H1 (cell line): Measurements from ENCODE around the gene SV2A. TPM values are rescaled to one million over a fixed set of nuclear protein-coding genes. Genes with fewer than 3 reads are reported as not detected.
A peak's percentile ranks its signal among the peaks of the same experiment; 100 is the strongest.

Experiments
- CTCF ChIA-PET: fragments of 300-600 bp; sonication (Branson Sonifier 250); formaldehyde crosslinking; loops from one replicate; lab custom pipeline; 2021; ENCODE audit not compliant: partially characterized antibody; lab: Charles Lee
- POLR2A ChIA-PET: fragments of 300-600 bp; sonication (Branson Sonifier 250); formaldehyde crosslinking; loops from one replicate; lab custom pipeline; 2021; ENCODE audit warnings: inconsistent platforms; ENCODE audit not compliant: partially characterized antibody; lab: Charles Lee
- DNase-seq, 2 experiments: peaks; one replicate each; pipeline versions ENCODE4 v3.0.0 to v3.0.0-alpha.2; 2010 to 2022; ENCODE audit warnings: low spot score in 2 of 2, low read depth in 1 of 2, mixed read lengths in 1 of 2
- FAIRE-seq: peaks from 2 replicates; lab custom pipeline; 2011; peaks lifted over from hg19 to GRCh38; lab: Jason Lieb, UNC
- H2AFZ ChIP-seq: 2 replicates; pipeline ENCODE4 v1.8.1; 2012; ENCODE audit warnings: low read length, inconsistent platforms
- H2AK5ac ChIP-seq: 2 replicates; pipeline ENCODE4 v1.6.1; 2013; ENCODE audit warnings: low read depth, low read length
- H2BK120ac ChIP-seq: replicated peaks from 2 replicates; pipeline ENCODE3; 2013; ENCODE audit warnings: low read depth, low read length, inconsistent platforms
- H2BK12ac ChIP-seq: 2 replicates; pipeline ENCODE4 v1.6.1; 2013; ENCODE audit warnings: low read depth, low read length
- H2BK15ac ChIP-seq: 2 replicates; pipeline ENCODE4 v1.6.1; 2013; ENCODE audit warnings: low read length
- H2BK20ac ChIP-seq: 2 replicates; pipeline ENCODE4 v1.6.1; 2013; ENCODE audit warnings: low read length
- H2BK5ac ChIP-seq: 2 replicates; pipeline ENCODE4 v1.6.1; 2013; ENCODE audit warnings: low read depth, low read length
- H3K14ac ChIP-seq: 2 replicates; pipeline ENCODE4 v1.6.1; 2013; ENCODE audit warnings: inconsistent platforms; ENCODE audit not compliant: insufficient read length
- H3K18ac ChIP-seq: 2 replicates; pipeline ENCODE4 v1.6.1; 2013; ENCODE audit warnings: low read length; ENCODE audit errors: extremely low read depth
- H3K23ac ChIP-seq: 2 replicates; pipeline ENCODE4 v1.6.1; 2013; ENCODE audit warnings: inconsistent platforms; ENCODE audit not compliant: insufficient read length
- H3K23me2 ChIP-seq: 2 replicates; pipeline ENCODE4 v1.6.1; 2013; ENCODE audit warnings: low read depth, low read length
- H3K27ac ChIP-seq: 2 replicates; pipeline ENCODE4 v1.6.1; 2011; ENCODE audit warnings: low read depth, low read length, inconsistent platforms
- H3K27me3 ChIP-seq, 4 experiments: replicated peaks in 1 of 4; 1 replicate in 1 of 4; 2 replicates in 3 of 4; pipeline versions ENCODE4 v1.6.1 to v1.8.1; 2011 to 2013; ENCODE audit warnings: low read length in 3 of 4, mild to moderate bottlenecking in 3 of 4, inconsistent platforms in 2 of 4, mixed read lengths in 2 of 4, moderate library complexity in 1 of 4; ENCODE audit not compliant: control insufficient read depth in 3 of 4, insufficient read depth in 3 of 4; ENCODE audit errors: extremely low read depth in 1 of 4
- H3K36me3 ChIP-seq, 4 experiments: 2 replicates each; pipeline versions ENCODE4 v1.6.1 to v1.8.1; 2011 to 2013; ENCODE audit warnings: mild to moderate bottlenecking in 4 of 4, low read length in 3 of 4, moderate library complexity in 2 of 4, control low read depth in 1 of 4, inconsistent platforms in 1 of 4; ENCODE audit not compliant: insufficient read depth in 4 of 4, control insufficient read depth in 2 of 4
- H3K4ac ChIP-seq: replicated peaks from 2 replicates; pipeline ENCODE3; 2013; ENCODE audit warnings: low read length, low read depth, mixed read lengths, inconsistent platforms; ENCODE audit not compliant: insufficient read length
- H3K4me1 ChIP-seq, 4 experiments: replicated peaks in 1 of 4; 1 replicate in 1 of 4; 2 replicates in 3 of 4; pipeline versions ENCODE4 v1.6.1 to v1.8.1; 2011 to 2013; ENCODE audit warnings: low read length in 3 of 4, inconsistent platforms in 2 of 4, mixed read lengths in 1 of 4; ENCODE audit not compliant: insufficient read depth in 4 of 4, control insufficient read depth in 3 of 4
- H3K4me2 ChIP-seq, 2 experiments: 2 replicates each; pipeline versions ENCODE4 v1.6.1 to v1.8.1; 2011 to 2013; ENCODE audit warnings: low read depth in 2 of 2, low read length in 2 of 2, control low read depth in 1 of 2, inconsistent platforms in 1 of 2, mild to moderate bottlenecking in 1 of 2; ENCODE audit not compliant: insufficient read depth in 1 of 2
- H3K4me3 ChIP-seq, 4 experiments: fragments of 200-600, 300-600 bp in 1 of 4; sonication (generic), shearing (Covaris generic), sonication (Bioruptor Twin) in 1 of 4; 2 replicates each; pipeline versions ENCODE4 v1.5.1 to v1.8.1; 2011 to 2016; ENCODE audit warnings: low read length in 4 of 4, low read depth in 3 of 4, control low read depth in 2 of 4, inconsistent platforms in 2 of 4, mild to moderate bottlenecking in 2 of 4, mixed read lengths in 1 of 4, moderate library complexity in 1 of 4; ENCODE audit not compliant: insufficient read depth in 2 of 4; ENCODE audit errors: extremely low read depth in 1 of 4
- H3K56ac ChIP-seq: replicated peaks from 2 replicates; pipeline ENCODE3; 2013; ENCODE audit warnings: low read depth, mild to moderate bottlenecking, mixed read lengths, low read length, inconsistent platforms; ENCODE audit not compliant: insufficient read length
- H3K79me1 ChIP-seq: 2 replicates; pipeline ENCODE4 v1.6.1; 2013; ENCODE audit warnings: low read depth, low read length, control low read depth
- H3K79me2 ChIP-seq, 2 experiments: 2 replicates each; pipeline versions ENCODE4 v1.6.1 to v1.8.1; 2012 to 2013; ENCODE audit warnings: low read length in 2 of 2, mild to moderate bottlenecking in 2 of 2, inconsistent platforms in 1 of 2; ENCODE audit not compliant: insufficient read depth in 2 of 2, control insufficient read depth in 1 of 2
- H3K9ac ChIP-seq, 4 experiments: replicated peaks in 1 of 4; 1 replicate in 1 of 4; 2 replicates in 3 of 4; pipeline versions ENCODE4 v1.6.1 to v1.8.1; 2011 to 2013; ENCODE audit warnings: low read depth in 3 of 4, low read length in 3 of 4, control low read depth in 2 of 4, mild to moderate bottlenecking in 2 of 4, moderate library complexity in 2 of 4, inconsistent platforms in 1 of 4; ENCODE audit errors: extremely low read depth in 1 of 4
- H3K9me3 ChIP-seq, 2 experiments: 2 replicates each; pipeline versions ENCODE4 v1.6.1 to v1.8.1; 2012 to 2013; ENCODE audit warnings: mild to moderate bottlenecking in 2 of 2, moderate library complexity in 2 of 2, control low read depth in 1 of 2, inconsistent platforms in 1 of 2, low read depth in 1 of 2, low read length in 1 of 2, mixed read lengths in 1 of 2; ENCODE audit not compliant: insufficient read depth in 2 of 2
- H4K20me1 ChIP-seq, 2 experiments: replicated peaks in 1 of 2; 2 replicates each; pipeline versions ENCODE3 to v1.8.1; 2011 to 2013; ENCODE audit warnings: inconsistent platforms in 2 of 2, low read length in 2 of 2, mild to moderate bottlenecking in 1 of 2; ENCODE audit not compliant: insufficient read depth in 2 of 2, control insufficient read depth in 1 of 2
- H4K5ac ChIP-seq: 2 replicates; pipeline ENCODE4 v1.6.1; 2013; ENCODE audit warnings: low read length, low read depth, mixed read lengths, inconsistent platforms; ENCODE audit not compliant: insufficient read length
- H4K8ac ChIP-seq: 2 replicates; pipeline ENCODE4 v1.8.0; 2013; ENCODE audit warnings: mild to moderate bottlenecking, moderate library complexity, low read length, inconsistent platforms; ENCODE audit not compliant: insufficient read depth; ENCODE audit errors: extremely low read depth
- H4K91ac ChIP-seq: replicated peaks from 2 replicates; pipeline ENCODE3; 2013; ENCODE audit warnings: low read length, mixed read lengths, inconsistent platforms; ENCODE audit not compliant: insufficient read length
- MAX ChIP-seq: IDR thresholded peaks from 2 replicates; pipeline ENCODE4 v1.6.1; 2012; ENCODE audit warnings: inconsistent platforms
- RAD21 ChIP-seq, 2 experiments: IDR thresholded peaks in 1 of 2; conservative IDR thresholded peaks in 1 of 2; 2 replicates each; pipeline ENCODE4 v1.6.1; 2011; ENCODE audit warnings: low read depth in 2 of 2, low read length in 2 of 2, improper control_type of control experiment in 1 of 2, inconsistent platforms in 1 of 2, mild to moderate bottlenecking in 1 of 2, moderate library complexity in 1 of 2
- WGBS, 2 experiments: shearing (Covaris generic) in 1 of 2; methylation state at CpG; one replicate each; pipeline versions ENCODE4 v1.1.6 to v1.1.7; 2013 to 2015; ENCODE audit warnings: low lambda C conversion rate in 2 of 2, mixed read lengths in 2 of 2, inconsistent platforms in 1 of 2, low coverage in 1 of 2, missing lambda C conversion rate in 1 of 2; ENCODE audit not compliant: insufficient replicate concordance in 2 of 2, insufficient coverage in 1 of 2, insufficient read length in 1 of 2; ENCODE audit errors: extremely low coverage in 1 of 2, missing lambda C conversion rate in 1 of 2; 5-methylcytosine and 5-hydroxymethylcytosine counted together
- polyA plus RNA-seq, 7 experiments: library from polyadenylated mRNA; depleted of rRNA in 3 of 7; stranded (reverse) in 5 of 7; unstranded in 2 of 7; fragments of >200 nt in 5 of 7; fragments of 200-250 nt in 2 of 7; gene quantifications; 1 replicate in 5 of 7; 2 replicates in 1 of 7; 4 replicates in 1 of 7; pipeline versions ENCODE4 v1.2.1 to v1.2.3, GENCODE V29; 2011 to 2013; ENCODE audit warnings: missing spikeins in 2 of 7, mixed read lengths in 2 of 7
- total RNA-seq: library from RNA; stranded (reverse); fragmentation: NEBNext Ultra II Directional; extraction: Animal tissue kit (Norgen Biotek cat#: 25700); gene quantifications from 2 replicates; pipeline ENCODE4 v1.2.1, GENCODE V29; 2021

Gene SV2A
- total and polyA plus RNA-seq, 2 of the 8 experiments (the other 6 are each of a cell fraction or from before 2014, with no cell fraction given), result 41.8 to 51.8 TPM

GRCh38 chr1:149949911-149950310, 32.3 kb upstream of the SV2A start:
- H3K18ac ChIP-seq, result no peak overlapping the region
- H3K4me3 ChIP-seq, result no peak overlapping the region
- H3K27me3 ChIP-seq, result no peaks in the 10 kb centered on the region
- no peak overlapping the region for H3K9ac ChIP-seq
- no peaks in the 10 kb centered on the region for H3K79me1 ChIP-seq
- no peak overlapping the region for H3K27ac ChIP-seq
- no peak overlapping the region for H3K23ac ChIP-seq
- H4K91ac ChIP-seq, result no peak overlapping the region
- ChIA-PET POLR2A (no interaction called here), CTCF (interaction anchor here (0.9 to 1.4 kb wide), 2 partner anchors 11 to 238 kb away, joined by 4 to 6 read pairs; no protein-coding TSS in a partner anchor)
- H2BK120ac ChIP-seq, result no peak overlapping the region
- no peak overlapping the region for H2BK15ac ChIP-seq
- H4K20me1 ChIP-seq, result no peaks in the 10 kb centered on the region
- 78% methylated on average over 6 of the region's 6 CpGs; no CpG with 5 or more reads in 1 of the 2 experiments for WGBS, 2 experiments
- H4K8ac ChIP-seq, result no peak overlapping the region
- TF ChIP-seq MAX (0 out of 2 replicates have a peak, but pooled peaks have one; percentile 21), RAD21 (IDR thresholded peaks at IDR 0.05 in 1 of 2, conservative IDR thresholded peaks at IDR 0.05 in 1 of 2; ENCODE audit: low read depth in 2 of 2, low read length in 2 of 2) (no peak)
- FAIRE-seq (no peak), DNase-seq (no peak)
- H3K4ac ChIP-seq, result no peak overlapping the region
- H3K56ac ChIP-seq, result no peak overlapping the region
- H3K36me3 ChIP-seq, result peaks cover 2 to 37% (median 25%) of the 10 kb centered on the region in 4 experiments; a peak in 7 of 8 replicates
- no peaks in the 10 kb centered on the region for H3K79me2 ChIP-seq
- H2BK20ac ChIP-seq, result no peak overlapping the region
- H3K4me2 ChIP-seq, result no peak overlapping the region
- no peak overlapping the region for H2BK12ac ChIP-seq
- H2BK5ac ChIP-seq, result no peak overlapping the region
- no peak overlapping the region for H3K14ac ChIP-seq
- no peaks in the 10 kb centered on the region for H3K4me1 ChIP-seq
- no peak overlapping the region for H4K5ac ChIP-seq
- no peaks in the 10 kb centered on the region for H3K9me3 ChIP-seq
- no peak overlapping the region for H2AFZ ChIP-seq
- H3K23me2 ChIP-seq, result no peaks in the 10 kb centered on the region
- H2AK5ac ChIP-seq, result no peak overlapping the region
